Thyroid gland (tissue), 4 donors: ENCODE data around the gene XKR8.

Source experiments
- POLR2A ChIP-seq, 2 donors: fragments of 450-650 bp; IDR thresholded peaks; one replicate each; pipeline ENCODE4 v1.6.1; 2017; ENCODE audit warnings: antibody characterized with exemption in 2 of 2, mild to moderate bottlenecking in 2 of 2, moderate library complexity in 1 of 2
- TF ChIP-seq, protein P1 (sequence below), 6 experiments: fragments of 200-600 bp in 3 of 6; fragments of 450-650 bp in 3 of 6; sonication (generic) in 3 of 6; IDR thresholded peaks; one replicate each; pipeline ENCODE4 v1.5.1; 2016 to 2019; ENCODE audit warnings: antibody characterized with exemption in 6 of 6, mild to moderate bottlenecking in 2 of 6, inconsistent platforms in 1 of 6, moderate library complexity in 1 of 6

GRCh38 chr1:27973771-27974416, 14.1 kb downstream of the XKR8 start:
- no peak for TF ChIP-seq POLR2A (IDR thresholded peaks at IDR 0.05)
- TF ChIP-seq, protein P1, sequence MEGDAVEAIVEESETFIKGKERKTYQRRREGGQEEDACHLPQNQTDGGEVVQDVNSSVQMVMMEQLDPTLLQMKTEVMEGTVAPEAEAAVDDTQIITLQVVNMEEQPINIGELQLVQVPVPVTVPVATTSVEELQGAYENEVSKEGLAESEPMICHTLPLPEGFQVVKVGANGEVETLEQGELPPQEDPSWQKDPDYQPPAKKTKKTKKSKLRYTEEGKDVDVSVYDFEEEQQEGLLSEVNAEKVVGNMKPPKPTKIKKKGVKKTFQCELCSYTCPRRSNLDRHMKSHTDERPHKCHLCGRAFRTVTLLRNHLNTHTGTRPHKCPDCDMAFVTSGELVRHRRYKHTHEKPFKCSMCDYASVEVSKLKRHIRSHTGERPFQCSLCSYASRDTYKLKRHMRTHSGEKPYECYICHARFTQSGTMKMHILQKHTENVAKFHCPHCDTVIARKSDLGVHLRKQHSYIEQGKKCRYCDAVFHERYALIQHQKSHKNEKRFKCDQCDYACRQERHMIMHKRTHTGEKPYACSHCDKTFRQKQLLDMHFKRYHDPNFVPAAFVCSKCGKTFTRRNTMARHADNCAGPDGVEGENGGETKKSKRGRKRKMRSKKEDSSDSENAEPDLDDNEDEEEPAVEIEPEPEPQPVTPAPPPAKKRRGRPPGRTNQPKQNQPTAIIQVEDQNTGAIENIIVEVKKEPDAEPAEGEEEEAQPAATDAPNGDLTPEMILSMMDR (IDR thresholded peaks at IDR 0.05), result no peak
